Epithelial cell of esophagus (primary cell): ENCODE data around the gene CAV1.

Experiments
- DNase-seq: peaks from one replicate; pipeline ENCODE4 v3.0.0; 2010; ENCODE audit warnings: low read depth
- H3K4me3 ChIP-seq: 2 replicates; pipeline ENCODE4 v1.5.1; 2011; ENCODE audit warnings: mild to moderate bottlenecking, low read length, control low read depth
- CTCF ChIP-seq: IDR thresholded peaks from 2 replicates; pipeline ENCODE4 v1.5.1; 2011; ENCODE audit warnings: low read depth, mild to moderate bottlenecking, low read length, control low read depth, inconsistent platforms; ENCODE audit not compliant: insufficient read depth; ENCODE audit errors: missing control alignments

CAV1 gene

GRCh38 chr7:116525913-116526861 is 1.4 kb downstream of the CAV1 start:
- DNase-seq, result peak; percentile 83
- TF ChIP-seq CTCF, result peak; percentile 44
- peak overlapping the region; percentile 94 for H3K4me3 ChIP-seq

GRCh38 chr7:116526897-116527296 is 2.1 kb downstream of the CAV1 start:
- DNase-seq, result peak; percentile 54
- TF ChIP-seq CTCF, result no peak
- H3K4me3 ChIP-seq, result peak overlapping the region; percentile 94

GRCh38 chr7:116527521-116527920 is 2.7 kb downstream of the CAV1 start:
- peak overlapping the region; percentile 94 for H3K4me3 ChIP-seq
- TF ChIP-seq CTCF, result no peak
- DNase-seq, result peak; percentile 39

GRCh38 chr7:116528008-116528789 is 3.4 kb downstream of the CAV1 start:
- H3K4me3 ChIP-seq, result peak overlapping the region; percentile 94
- TF ChIP-seq CTCF, result no peak
- peak; percentile 89 for DNase-seq

- DNase-seq, result no peak
- H3K4me3 ChIP-seq, result peak overlapping the region; percentile 28
- no peak for TF ChIP-seq CTCF
Measured at GRCh38 chr7:116529250-116529649, 4.4 kb downstream of the CAV1 start.

- TF ChIP-seq CTCF, result no peak
- peak overlapping the region; percentile 28 for H3K4me3 ChIP-seq
- DNase-seq, result no peak
Measured at GRCh38 chr7:116530107-116530820, 5.4 kb downstream of the CAV1 start.
